ENCODE measurements around the gene MEGF6. TPM values are rescaled to one million over a fixed set of nuclear protein-coding genes. Genes with fewer than 3 reads are reported as not detected.

The MEGF6 gene
- total and polyA plus RNA-seq, 2 of the 8 experiments (the other 6 are each of a cell fraction or from before 2014, with no cell fraction given): 4.1 to 14.8 TPM

GRCh38 chr1:3492545-3493246 lies 118.6 kb downstream of the MEGF6 start:
- no peak overlapping the region for H3K4me3 ChIP-seq (ENCODE audit: extremely low read depth in 1 of 4, insufficient read depth in 2 of 4, low read depth in 3 of 4, low read length in 4 of 4)
- H2AFZ ChIP-seq (ENCODE audit: low read length): no peak overlapping the region
- H3K27ac ChIP-seq (ENCODE audit: low read depth, low read length): no peak overlapping the region
- H3K79me1 ChIP-seq (ENCODE audit: low read depth, low read length): no peaks in the 10 kb centered on the region
- CTCF ChIA-PET (ENCODE audit: partially characterized antibody): interaction anchor here (0.6 to 2.2 kb wide), 18 partner anchors 10 to 973 kb away, joined by 3 to 17 read pairs (median 5); no protein-coding TSS in a partner anchor
- no peak overlapping the region for H3K56ac ChIP-seq (replicated peaks; ENCODE audit: insufficient read length, low read depth, low read length)
- peaks cover 4 to 16% of the 10 kb centered on the region in 2 experiments; a peak in 2 of 4 replicates for H3K9me3 ChIP-seq (ENCODE audit: insufficient read depth in 2 of 2, low read depth in 1 of 2, low read length in 1 of 2)
- peaks cover 2 to 4% of the 10 kb centered on the region in 2 experiments for H4K20me1 ChIP-seq (replicated peaks in 1 of 2; ENCODE audit: control insufficient read depth in 1 of 2, insufficient read depth in 2 of 2, low read length in 2 of 2)
- no peak overlapping the region for H3K23ac ChIP-seq (ENCODE audit: insufficient read length)
- peak overlapping the region; percentile 86; the same call in 1 of the 2 replicates for H2BK5ac ChIP-seq (ENCODE audit: low read depth, low read length)
- peak overlapping the region; percentile 57; the same call in 1 of the 2 replicates for H4K8ac ChIP-seq (ENCODE audit: extremely low read depth, insufficient read depth, low read length)
- H4K5ac ChIP-seq (ENCODE audit: insufficient read length, low read depth, low read length): no peak overlapping the region
- POLR2A ChIA-PET (ENCODE audit: partially characterized antibody): interaction anchor here (1.1 kb wide), 2 partner anchors 9 to 131 kb away, joined by 3 read pairs; no protein-coding TSS in a partner anchor
- H3K4me2 ChIP-seq (ENCODE audit: insufficient read depth in 1 of 2, low read depth in 2 of 2, low read length in 2 of 2): no peak overlapping the region
- H3K36me3 ChIP-seq (ENCODE audit: control insufficient read depth in 2 of 4, insufficient read depth in 4 of 4, low read length in 3 of 4): no peaks in the 10 kb centered on the region; a peak in 1 of 8 replicates
- no peak overlapping the region for H3K14ac ChIP-seq (ENCODE audit: insufficient read length)
- no peak overlapping the region for H3K4ac ChIP-seq (replicated peaks; ENCODE audit: insufficient read length, low read depth, low read length)
- H2BK20ac ChIP-seq (ENCODE audit: low read length): no peak overlapping the region
- peak overlapping the region; percentile 43; the same call in 1 of the 2 replicates for H2AK5ac ChIP-seq (ENCODE audit: low read depth, low read length)
- no peaks in the 10 kb centered on the region for H3K27me3 ChIP-seq (replicated peaks in 1 of 4; ENCODE audit: control insufficient read depth in 3 of 4, extremely low read depth in 1 of 4, insufficient read depth in 3 of 4, low read length in 3 of 4)
- no peak overlapping the region for H2BK15ac ChIP-seq (ENCODE audit: low read length)
- H4K91ac ChIP-seq (replicated peaks; ENCODE audit: insufficient read length, low read length): no peak overlapping the region
- no peak overlapping the region for H3K18ac ChIP-seq (ENCODE audit: extremely low read depth, low read length)
- no peaks in the 10 kb centered on the region for H3K79me2 ChIP-seq (ENCODE audit: control insufficient read depth in 1 of 2, insufficient read depth in 2 of 2, low read length in 2 of 2)
- no peak overlapping the region for H3K9ac ChIP-seq (replicated peaks in 1 of 4; ENCODE audit: extremely low read depth in 1 of 4, low read depth in 3 of 4, low read length in 3 of 4)
- DNase-seq (ENCODE audit: low read depth in 1 of 2, low spot score in 2 of 2): no peak
- no peak overlapping the region for H2BK120ac ChIP-seq (replicated peaks; ENCODE audit: low read depth, low read length)
- 86% methylated on average over 17 of the region's 17 CpGs; no CpG with 5 or more reads in 1 of the 2 experiments for WGBS, 2 experiments (ENCODE audit: extremely low coverage in 1 of 2, insufficient coverage in 1 of 2, insufficient read length in 1 of 2, insufficient replicate concordance in 2 of 2, low coverage in 1 of 2, low lambda C conversion rate in 2 of 2, missing lambda C conversion rate in 1 of 2)
- FAIRE-seq: no peak
- H3K23me2 ChIP-seq (ENCODE audit: low read depth, low read length): no peaks in the 10 kb centered on the region
- no peak overlapping the region for H2BK12ac ChIP-seq (ENCODE audit: low read depth, low read length)
- peaks cover 0 to 4% (median 0%) of the 10 kb centered on the region in 4 experiments; a peak in 2 of 7 replicates for H3K4me1 ChIP-seq (replicated peaks in 1 of 4; ENCODE audit: control insufficient read depth in 3 of 4, insufficient read depth in 4 of 4, low read length in 3 of 4)
- TF ChIP-seq RAD21 (IDR thresholded peaks at IDR 0.05 in 1 of 2, conservative IDR thresholded peaks at IDR 0.05 in 1 of 2; ENCODE audit: low read depth in 2 of 2, low read length in 2 of 2) (no peak), CHD1 (IDR thresholded peaks at IDR 0.05; ENCODE audit: low read depth, low read length) (no peak), ASH2L (IDR thresholded peaks at IDR 0.05; ENCODE audit: low read length) (no peak), EGR1 (IDR thresholded peaks at IDR 0.05; ENCODE audit: borderline replicate concordance, low read depth, low read length) (no peak), MAFK (IDR thresholded peaks at IDR 0.05; ENCODE audit: low read depth, low read length) (no peak), CEBPB (IDR thresholded peaks at IDR 0.05; ENCODE audit: low read depth, low read length) (no peak), SP1 (IDR thresholded peaks at IDR 0.05; ENCODE audit: low read depth, low read length) (no peak), TAF1 (IDR thresholded peaks at IDR 0.05; ENCODE audit: low read depth, low read length) (no peak), CHD2 (IDR thresholded peaks at IDR 0.05; ENCODE audit: low read length) (no peak), SP4 (IDR thresholded peaks at IDR 0.05; ENCODE audit: low read length) (no peak), MAX (IDR thresholded peaks at IDR 0.05) (no peak)
- TF ChIP-seq, protein P1, sequence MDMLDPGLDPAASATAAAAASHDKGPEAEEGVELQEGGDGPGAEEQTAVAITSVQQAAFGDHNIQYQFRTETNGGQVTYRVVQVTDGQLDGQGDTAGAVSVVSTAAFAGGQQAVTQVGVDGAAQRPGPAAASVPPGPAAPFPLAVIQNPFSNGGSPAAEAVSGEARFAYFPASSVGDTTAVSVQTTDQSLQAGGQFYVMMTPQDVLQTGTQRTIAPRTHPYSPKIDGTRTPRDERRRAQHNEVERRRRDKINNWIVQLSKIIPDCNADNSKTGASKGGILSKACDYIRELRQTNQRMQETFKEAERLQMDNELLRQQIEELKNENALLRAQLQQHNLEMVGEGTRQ (IDR thresholded peaks at IDR 0.05; ENCODE audit: low read length): no peak

Data from H1 (cell line).